ENCODE measurements around the gene ZBED6.

ZBED6 gene

DNA sequence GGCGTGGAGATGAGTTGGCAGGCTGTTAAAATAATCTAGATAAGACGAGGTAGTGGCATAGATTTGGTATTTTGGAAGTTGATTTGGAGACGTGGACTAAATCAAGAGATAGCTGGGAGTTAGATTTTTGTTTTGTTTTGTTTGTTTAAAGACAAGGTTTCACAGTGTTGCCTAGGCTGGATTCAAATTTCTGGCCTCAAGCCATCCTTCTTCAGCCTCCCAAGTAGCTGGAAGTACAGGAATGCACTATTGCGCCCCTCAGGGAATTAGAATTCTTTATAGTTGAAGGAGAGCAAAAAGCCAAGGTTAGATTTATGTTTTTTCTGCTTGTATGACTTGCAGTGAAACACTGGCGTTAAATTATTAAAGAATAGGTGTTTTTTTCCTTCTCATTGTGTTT, 43.7 kb downstream of the ZBED6 start:
- 0 out of 2 replicates have a peak, but pooled peaks cover 5% of the 10 kb centered on the region for H3K79me2 ChIP-seq (ENCODE audit: low read length)
- H3K9ac ChIP-seq (ENCODE audit: low read length), result no peak overlapping the region
- H3K27me3 ChIP-seq (ENCODE audit: low read depth, low read length), result no peaks in the 10 kb centered on the region
- no peak overlapping the region for H3K4me2 ChIP-seq (ENCODE audit: low read length)
- H3K4me3 ChIP-seq (ENCODE audit: low read length), result no peak overlapping the region
- TF ChIP-seq, protein P1, sequence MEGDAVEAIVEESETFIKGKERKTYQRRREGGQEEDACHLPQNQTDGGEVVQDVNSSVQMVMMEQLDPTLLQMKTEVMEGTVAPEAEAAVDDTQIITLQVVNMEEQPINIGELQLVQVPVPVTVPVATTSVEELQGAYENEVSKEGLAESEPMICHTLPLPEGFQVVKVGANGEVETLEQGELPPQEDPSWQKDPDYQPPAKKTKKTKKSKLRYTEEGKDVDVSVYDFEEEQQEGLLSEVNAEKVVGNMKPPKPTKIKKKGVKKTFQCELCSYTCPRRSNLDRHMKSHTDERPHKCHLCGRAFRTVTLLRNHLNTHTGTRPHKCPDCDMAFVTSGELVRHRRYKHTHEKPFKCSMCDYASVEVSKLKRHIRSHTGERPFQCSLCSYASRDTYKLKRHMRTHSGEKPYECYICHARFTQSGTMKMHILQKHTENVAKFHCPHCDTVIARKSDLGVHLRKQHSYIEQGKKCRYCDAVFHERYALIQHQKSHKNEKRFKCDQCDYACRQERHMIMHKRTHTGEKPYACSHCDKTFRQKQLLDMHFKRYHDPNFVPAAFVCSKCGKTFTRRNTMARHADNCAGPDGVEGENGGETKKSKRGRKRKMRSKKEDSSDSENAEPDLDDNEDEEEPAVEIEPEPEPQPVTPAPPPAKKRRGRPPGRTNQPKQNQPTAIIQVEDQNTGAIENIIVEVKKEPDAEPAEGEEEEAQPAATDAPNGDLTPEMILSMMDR (IDR thresholded peaks at IDR 0.05; ENCODE audit: low read depth, low read length), result no peak
- no peaks in the 10 kb centered on the region for H3K9me3 ChIP-seq (ENCODE audit: insufficient read depth, low read length)
- H2AFZ ChIP-seq (ENCODE audit: low read depth, low read length), result no peak overlapping the region
- H3K27ac ChIP-seq (ENCODE audit: low read length), result no peak overlapping the region
- H3K36me3 ChIP-seq (replicated peaks; ENCODE audit: low read depth, low read length), result peaks cover 57% of the 10 kb centered on the region
- H4K20me1 ChIP-seq (ENCODE audit: insufficient read depth, low read length), result no peaks in the 10 kb centered on the region
- no peaks in the 10 kb centered on the region for H3K4me1 ChIP-seq (ENCODE audit: low read length)

- TF ChIP-seq, protein P1 (IDR thresholded peaks at IDR 0.05; ENCODE audit: low read depth, low read length), result no peak
- TF ChIP-seq EZH2phosphoT487 (IDR thresholded peaks at IDR 0.05; ENCODE audit: low read depth), result no peak
- H3K27ac ChIP-seq (ENCODE audit: low read length), result no peak overlapping the region
- H3K9ac ChIP-seq (ENCODE audit: low read length), result no peak overlapping the region
- no peak overlapping the region for H3K4me2 ChIP-seq (ENCODE audit: low read length)
- peaks cover 60% of the 10 kb centered on the region for H3K36me3 ChIP-seq (replicated peaks; ENCODE audit: low read depth, low read length)
- no peaks in the 10 kb centered on the region for H4K20me1 ChIP-seq (ENCODE audit: insufficient read depth, low read length)
- peaks cover 9% of the 10 kb centered on the region; the same call in 1 of the 2 replicates for H3K79me2 ChIP-seq (ENCODE audit: low read length)
- no peaks in the 10 kb centered on the region for H3K9me3 ChIP-seq (ENCODE audit: insufficient read depth, low read length)
- no peak overlapping the region for H3K4me3 ChIP-seq (ENCODE audit: low read length)
- no peaks in the 10 kb centered on the region for H3K27me3 ChIP-seq (ENCODE audit: low read depth, low read length)
- no peaks in the 10 kb centered on the region for H3K4me1 ChIP-seq (ENCODE audit: low read length)
- no peak overlapping the region for H2AFZ ChIP-seq (ENCODE audit: low read depth, low read length)
These were observed 44.9 kb downstream of the ZBED6 start for GRCh38 chr1:203840208-203840808.

- no peak overlapping the region for H3K4me2 ChIP-seq (ENCODE audit: low read length)
- H3K79me2 ChIP-seq (ENCODE audit: low read length), result peaks cover 9% of the 10 kb centered on the region; the same call in 1 of the 2 replicates
- no peaks in the 10 kb centered on the region for H3K4me1 ChIP-seq (ENCODE audit: low read length)
- TF ChIP-seq, protein P1 (IDR thresholded peaks at IDR 0.05; ENCODE audit: low read depth, low read length), result no peak
- no peak for TF ChIP-seq EZH2phosphoT487 (IDR thresholded peaks at IDR 0.05; ENCODE audit: low read depth)
- H3K27ac ChIP-seq (ENCODE audit: low read length), result no peak overlapping the region
- H3K27me3 ChIP-seq (ENCODE audit: low read depth, low read length), result no peaks in the 10 kb centered on the region
- no peaks in the 10 kb centered on the region for H4K20me1 ChIP-seq (ENCODE audit: insufficient read depth, low read length)
- peaks cover 56% of the 10 kb centered on the region for H3K36me3 ChIP-seq (replicated peaks; ENCODE audit: low read depth, low read length)
- H3K4me3 ChIP-seq (ENCODE audit: low read length), result no peak overlapping the region
- no peaks in the 10 kb centered on the region for H3K9me3 ChIP-seq (ENCODE audit: insufficient read depth, low read length)
- H2AFZ ChIP-seq (ENCODE audit: low read depth, low read length), result no peak overlapping the region
- H3K9ac ChIP-seq (ENCODE audit: low read length), result no peak overlapping the region
These were observed 47.1 kb downstream of the ZBED6 start for GRCh38 chr1:203842559-203842876.

- Histone ChIP-seq H3K27me3 (ENCODE audit: low read depth, low read length) (no peaks in the 10 kb centered on the region), H3K9ac (ENCODE audit: low read length) (no peak overlapping the region), H3K79me2 (ENCODE audit: low read length) (peaks cover 9% of the 10 kb centered on the region; the same call in 1 of the 2 replicates), H4K20me1 (ENCODE audit: insufficient read depth, low read length) (no peaks in the 10 kb centered on the region), H3K36me3 (replicated peaks; ENCODE audit: low read depth, low read length) (peaks cover 53% of the 10 kb centered on the region), H3K27ac (ENCODE audit: low read length) (no peak overlapping the region), H3K4me3 (ENCODE audit: low read length) (no peak overlapping the region), H3K9me3 (ENCODE audit: insufficient read depth, low read length) (no peaks in the 10 kb centered on the region), H3K4me1 (ENCODE audit: low read length) (no peaks in the 10 kb centered on the region), H3K4me2 (ENCODE audit: low read length) (no peak overlapping the region), H2AFZ (ENCODE audit: low read depth, low read length) (no peak overlapping the region)
- TF ChIP-seq, protein P1 (IDR thresholded peaks at IDR 0.05; ENCODE audit: low read depth, low read length), result no peak
- TF ChIP-seq EZH2phosphoT487 (IDR thresholded peaks at IDR 0.05; ENCODE audit: low read depth), result no peak
These were observed 48.0 kb downstream of the ZBED6 start for GRCh38 chr1:203843435-203843834.
